Endothelial cell of umbilical vein (primary cell): ENCODE results near the gene STPG4. TPM values are rescaled to one million over a fixed set of nuclear protein-coding genes. Genes with fewer than 3 reads are reported as not detected.

ENCODE experiments used
- BruUV-seq: library from RNA; stranded (reverse); fragments of 400-500 nt; replicated peaks from 2 replicates; lab custom pipeline; 2021; lab: Mats Ljungman, UMichigan
- CTCF ChIA-PET: fragments of 300-600, 350-600 bp; sonication (Branson Sonifier 250); formaldehyde crosslinking; loops from one replicate; lab custom pipeline; 2021; ENCODE audit warnings: antibody characterized with exemption, inconsistent platforms; lab: Charles Lee
- POLR2A ChIA-PET: fragments of 300-600, 350-600 bp; sonication (Branson Sonifier 250); formaldehyde crosslinking; loops from one replicate; lab custom pipeline; 2021; ENCODE audit warnings: antibody characterized with exemption, inconsistent platforms; lab: Charles Lee
- DNase-seq: peaks from one replicate; pipeline ENCODE4 v3.0.0-alpha.2; 2011; ENCODE audit warnings: low read depth, low spot score
- FAIRE-seq: peaks from 2 replicates; lab custom pipeline; 2011; peaks lifted over from hg19 to GRCh38; lab: Jason Lieb, UNC
- H2AFZ ChIP-seq: 2 replicates; pipeline ENCODE4 v1.6.0; 2012; ENCODE audit warnings: low read depth, low read length, control low read depth, inconsistent platforms
- H3K27ac ChIP-seq: 2 replicates; pipeline ENCODE4 v1.5.1; 2011; ENCODE audit warnings: low read depth, mild to moderate bottlenecking, control low read depth, low read length, moderate library complexity; ENCODE audit not compliant: insufficient read depth
- H3K27me3 ChIP-seq, 2 experiments: 2 replicates each; pipeline versions ENCODE4 v1.6.0 to v1.6.1; 2011; ENCODE audit warnings: low read length in 2 of 2, mixed read lengths in 1 of 2; ENCODE audit not compliant: control insufficient read depth in 2 of 2, insufficient read depth in 2 of 2
- H3K36me3 ChIP-seq, 2 experiments: 2 replicates in 1 of 2; 3 replicates in 1 of 2; pipeline ENCODE4 v1.5.1; 2011; ENCODE audit warnings: low read length in 2 of 2, mild to moderate bottlenecking in 1 of 2, moderate library complexity in 1 of 2; ENCODE audit not compliant: control insufficient read depth in 2 of 2, insufficient read depth in 2 of 2; ENCODE audit errors: extremely low read depth in 1 of 2
- H3K4me1 ChIP-seq: 3 replicates; pipeline ENCODE4 v1.5.1; 2011; ENCODE audit warnings: mild to moderate bottlenecking, low read length; ENCODE audit not compliant: control insufficient read depth, insufficient read depth; ENCODE audit errors: extremely low read depth
- H3K4me2 ChIP-seq: 2 replicates; pipeline ENCODE4 v1.6.1; 2011; ENCODE audit warnings: low read length, control low read depth, mixed read lengths; ENCODE audit not compliant: insufficient read depth
- H3K4me3 ChIP-seq, 3 experiments: fragments of 200-600 bp in 1 of 3; sonication (generic), shearing (Covaris generic) in 1 of 3; replicated peaks in 1 of 3; 2 replicates each; pipeline ENCODE4 v1.5.1; 2011 to 2016; ENCODE audit warnings: control low read depth in 3 of 3, low read length in 3 of 3, mild to moderate bottlenecking in 2 of 3, inconsistent platforms in 1 of 3, low read depth in 1 of 3, moderate library complexity in 1 of 3; ENCODE audit not compliant: insufficient read depth in 1 of 3
- H3K79me2 ChIP-seq: 2 replicates; pipeline ENCODE4 v1.6.0; 2012; ENCODE audit warnings: low read length, inconsistent platforms; ENCODE audit not compliant: control insufficient read depth, insufficient read depth
- H3K9ac ChIP-seq: replicated peaks from 2 replicates; pipeline ENCODE3; 2011; ENCODE audit warnings: low read length, control low read depth; ENCODE audit not compliant: insufficient read depth; ENCODE audit errors: extremely low read depth
- H3K9me1 ChIP-seq: replicated peaks from 3 replicates; pipeline ENCODE4 v1.6.0; 2011; ENCODE audit warnings: mild to moderate bottlenecking, low read length; ENCODE audit not compliant: control insufficient read depth, insufficient read depth; ENCODE audit errors: extremely low read depth
- H3K9me3 ChIP-seq: replicated peaks from 2 replicates; pipeline ENCODE4 v1.5.1; 2012; ENCODE audit warnings: low read length, inconsistent platforms; ENCODE audit not compliant: control insufficient read depth, insufficient read depth
- H4K20me1 ChIP-seq: replicated peaks from 2 replicates; pipeline ENCODE3; 2011; ENCODE audit warnings: mild to moderate bottlenecking, low read length; ENCODE audit not compliant: control insufficient read depth, insufficient read depth; ENCODE audit errors: extremely low read depth
- EZH2 ChIP-seq: IDR thresholded peaks from 2 replicates; pipeline ENCODE4 v1.6.1; 2012; ENCODE audit warnings: borderline replicate concordance, low read depth, mild to moderate bottlenecking, moderate library complexity, low read length, inconsistent platforms; ENCODE audit not compliant: severe bottlenecking
- FOS ChIP-seq: IDR thresholded peaks from 2 replicates; pipeline ENCODE4 v1.6.1; 2011; ENCODE audit warnings: mild to moderate bottlenecking, low read length, moderate library complexity, borderline replicate concordance; ENCODE audit not compliant: insufficient read depth
- GATA2 ChIP-seq: IDR thresholded peaks from 2 replicates; pipeline ENCODE4 v1.7.0; 2011; ENCODE audit warnings: low read depth, mild to moderate bottlenecking, moderate library complexity, mixed read lengths, low read length; ENCODE audit not compliant: insufficient read length, insufficient read depth
- JUN ChIP-seq: IDR thresholded peaks from 2 replicates; pipeline ENCODE4 v1.6.1; 2011; ENCODE audit warnings: borderline replicate concordance, low read depth; ENCODE audit not compliant: insufficient read length, insufficient read depth
- MYC ChIP-seq: IDR thresholded peaks from one replicate; pipeline ENCODE4 v1.6.1; 2011; ENCODE audit warnings: mild to moderate bottlenecking, low read depth, low read length
- POLR2A ChIP-seq: IDR thresholded peaks from 2 replicates; pipeline ENCODE4 v1.6.1; 2012; ENCODE audit warnings: low read depth, mild to moderate bottlenecking, control low read depth, low read length
- POLR2AphosphoS5 ChIP-seq: IDR thresholded peaks from 2 replicates; pipeline ENCODE4 v1.6.1; 2012; ENCODE audit warnings: low read depth, mild to moderate bottlenecking, control low read depth, low read length, moderate library complexity; ENCODE audit not compliant: insufficient read depth
- dilution Hi-C: fragments of 300-500 bp; cut with MboI; formaldehyde crosslinking; loops from one replicate; pipeline ENCODE4 v1.15.0; 2019; ENCODE audit warnings: low sequenced_read_pairs; ENCODE audit not compliant: extremely low pct_ligation_motif_present
- intact Hi-C: fragments of 100-400 bp; cut with micrococcal nuclease; formaldehyde crosslinking; loops from one replicate; pipeline ENCODE4 v1.10.0; 2022
- polyA plus RNA-seq, 4 experiments: library from polyadenylated mRNA; depleted of rRNA in 3 of 4; stranded (reverse) in 3 of 4; unstranded in 1 of 4; fragments of >200 nt; gene quantifications; 2 replicates each; pipeline versions ENCODE4 v1.2.1 to v1.2.3, GENCODE V29; 2011 to 2012; ENCODE audit warnings: missing spikeins in 1 of 4
- total RNA-seq: library from RNA; stranded (reverse); gene quantifications from 2 replicates; pipeline ENCODE4 v1.2.3, GENCODE V29; 2021
- TF ChIP-seq, protein P1 (sequence below), 2 donors: IDR thresholded peaks; 1 replicate in 1 of 2; 2 replicates in 1 of 2; pipeline ENCODE4 v1.5.1; 2011; ENCODE audit warnings: low read length in 2 of 2, mild to moderate bottlenecking in 2 of 2, moderate library complexity in 2 of 2, control low read depth in 1 of 2, inconsistent platforms in 1 of 2, low read depth in 1 of 2; ENCODE audit not compliant: insufficient read depth in 1 of 2; ENCODE audit errors: extremely low read depth in 1 of 2
- TF ChIP-seq, protein P2 (sequence below): IDR thresholded peaks from 2 replicates; pipeline ENCODE4 v1.6.1; 2011; ENCODE audit not compliant: insufficient read depth, insufficient read length

Gene STPG4
- total and polyA plus RNA-seq, 2 donors (not counting 3 experiments of a cell fraction or from before 2014, with no cell fraction given), result 0.53 TPM; not detected in 1

DNA sequence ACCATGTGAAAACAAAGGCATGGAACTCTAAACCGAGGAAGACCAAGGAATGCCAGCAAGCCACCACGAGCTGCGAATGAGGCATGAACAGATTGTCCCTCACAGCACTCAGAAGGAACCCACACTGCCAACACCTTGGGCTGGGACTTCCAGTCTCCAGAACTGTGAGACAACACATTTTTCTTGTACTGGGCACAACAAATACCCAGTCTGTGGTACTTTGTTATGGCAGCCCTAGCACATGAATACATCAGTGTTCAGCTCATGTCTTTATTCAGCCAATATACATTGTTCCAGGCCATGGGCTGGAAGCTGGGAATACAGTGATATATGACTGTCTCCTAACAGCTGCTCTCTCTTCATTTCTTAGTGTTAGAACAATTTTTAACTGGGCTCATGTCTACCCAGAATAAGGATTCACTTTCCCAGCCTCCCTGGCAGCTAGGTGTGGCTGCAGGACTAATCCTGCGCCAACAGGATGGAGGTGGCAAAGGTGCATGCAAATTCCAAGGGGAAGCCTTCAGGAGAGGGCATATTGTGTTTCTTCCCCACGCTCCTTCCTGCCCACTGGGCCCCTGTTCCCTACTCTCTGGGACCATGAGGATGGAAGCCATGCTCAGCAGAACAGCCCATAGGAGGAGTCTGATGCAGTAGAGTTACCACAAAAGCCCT lies 59.6 kb downstream of the STPG4 start:
- no peak overlapping the region for H3K27ac ChIP-seq
- no peaks in the 10 kb centered on the region for H3K9me3 ChIP-seq
- H3K36me3 ChIP-seq, result no peaks in the 10 kb centered on the region
- H2AFZ ChIP-seq, result no peak overlapping the region
- no peaks in the 10 kb centered on the region for H3K79me2 ChIP-seq
- no TSS peak for BruUV-seq
- CTCF ChIA-PET, result no interaction called here
- TF ChIP-seq FOS, result no peak
- TF ChIP-seq, protein P1, sequence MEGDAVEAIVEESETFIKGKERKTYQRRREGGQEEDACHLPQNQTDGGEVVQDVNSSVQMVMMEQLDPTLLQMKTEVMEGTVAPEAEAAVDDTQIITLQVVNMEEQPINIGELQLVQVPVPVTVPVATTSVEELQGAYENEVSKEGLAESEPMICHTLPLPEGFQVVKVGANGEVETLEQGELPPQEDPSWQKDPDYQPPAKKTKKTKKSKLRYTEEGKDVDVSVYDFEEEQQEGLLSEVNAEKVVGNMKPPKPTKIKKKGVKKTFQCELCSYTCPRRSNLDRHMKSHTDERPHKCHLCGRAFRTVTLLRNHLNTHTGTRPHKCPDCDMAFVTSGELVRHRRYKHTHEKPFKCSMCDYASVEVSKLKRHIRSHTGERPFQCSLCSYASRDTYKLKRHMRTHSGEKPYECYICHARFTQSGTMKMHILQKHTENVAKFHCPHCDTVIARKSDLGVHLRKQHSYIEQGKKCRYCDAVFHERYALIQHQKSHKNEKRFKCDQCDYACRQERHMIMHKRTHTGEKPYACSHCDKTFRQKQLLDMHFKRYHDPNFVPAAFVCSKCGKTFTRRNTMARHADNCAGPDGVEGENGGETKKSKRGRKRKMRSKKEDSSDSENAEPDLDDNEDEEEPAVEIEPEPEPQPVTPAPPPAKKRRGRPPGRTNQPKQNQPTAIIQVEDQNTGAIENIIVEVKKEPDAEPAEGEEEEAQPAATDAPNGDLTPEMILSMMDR (IDR thresholded peaks at IDR 0.05; ENCODE audit: extremely low read depth in 1 of 2, insufficient read depth in 1 of 2, low read depth in 1 of 2, low read length in 2 of 2), result no peak
- TF ChIP-seq EZH2, result no peak
- no peak for TF ChIP-seq GATA2
- no peak for TF ChIP-seq MYC
- TF ChIP-seq, protein P2, sequence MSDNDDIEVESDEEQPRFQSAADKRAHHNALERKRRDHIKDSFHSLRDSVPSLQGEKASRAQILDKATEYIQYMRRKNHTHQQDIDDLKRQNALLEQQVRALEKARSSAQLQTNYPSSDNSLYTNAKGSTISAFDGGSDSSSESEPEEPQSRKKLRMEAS, result no peak
- TF ChIP-seq JUN, result no peak
- TF ChIP-seq POLR2A, result no peak
- no peak for TF ChIP-seq POLR2AphosphoS5
- FAIRE-seq, result no peak
- no peaks in the 10 kb centered on the region for H3K27me3 ChIP-seq
- H3K4me3 ChIP-seq, result no peak overlapping the region
- dilution Hi-C loops, result no loop called here
- peaks cover 8% of the 10 kb centered on the region for H3K4me1 ChIP-seq
- no peaks in the 10 kb centered on the region for H4K20me1 ChIP-seq
- POLR2A ChIA-PET, result no interaction called here
- intact Hi-C loops, result no loop called here
- H3K9me1 ChIP-seq, result no peaks in the 10 kb centered on the region
- no peak overlapping the region for H3K9ac ChIP-seq
- no peak overlapping the region for H3K4me2 ChIP-seq
- DNase-seq, result no peak
